K562 (cell line): ENCODE results near the gene TYW5. TPM values are rescaled to one million over a fixed set of nuclear protein-coding genes. Genes with fewer than 3 reads are reported as not detected.

Experiments
- ATAC-seq: fragments of 200-7000 bp; cut with Tn5 transposase; 3 replicates; pipeline ENCODE4 v1.9.1; 2020; ENCODE audit warnings: moderate library complexity
- BruUV-seq: library from RNA; stranded (reverse); fragments of 400-500 nt; replicated peaks from 2 replicates; lab custom pipeline; 2021; lab: Mats Ljungman, UMichigan
- CTCF ChIA-PET: fragments of 300-600 bp; formaldehyde crosslinking; extraction: SDS; loops from one replicate; lab custom pipeline; 2021; ENCODE audit warnings: low intra/inter-chr PET ratio; lab: Yijun Ruan, JAX
- POLR2A ChIA-PET: fragments of 300-600, 350-650 bp; sonication (Branson Sonifier 250); formaldehyde crosslinking; extraction: SDS; loops from one replicate; lab custom pipeline; 2021; ENCODE audit warnings: antibody characterized with exemption, inconsistent platforms; lab: Yijun Ruan, JAX
- DNase-seq, 4 experiments: peaks; one replicate each; pipeline versions ENCODE4 v3.0.0 to v3.0.0-alpha.2; 2011 to 2018; ENCODE audit warnings: low spot score in 3 of 4, mixed read lengths in 3 of 4; ENCODE audit errors: extremely low read depth in 1 of 4
- FAIRE-seq: peaks from 2 replicates; lab custom pipeline; 2011; peaks lifted over from hg19 to GRCh38; lab: Jason Lieb, UNC
- H2AFZ ChIP-seq: 2 replicates; pipeline ENCODE4 v1.6.0; 2011; ENCODE audit warnings: low read depth, low read length, control low read depth, inconsistent platforms
- H3K27ac ChIP-seq: fragments of 200-600 bp; 3 replicates; pipeline ENCODE4 v1.8.0; 2011; ENCODE audit warnings: low read depth, mild to moderate bottlenecking, control low read depth, inconsistent platforms, low read length, moderate library complexity, mixed read lengths; ENCODE audit errors: extremely low read depth
- H3K27me3 ChIP-seq, 2 experiments: fragments of 300-600 bp in 1 of 2; 2 replicates in 1 of 2; 3 replicates in 1 of 2; pipeline versions ENCODE4 v1.6.0 to v1.8.0; 2011; ENCODE audit warnings: inconsistent platforms in 2 of 2, low read length in 2 of 2, mild to moderate bottlenecking in 1 of 2, mixed read lengths in 1 of 2, moderate library complexity in 1 of 2; ENCODE audit not compliant: control insufficient read depth in 2 of 2, insufficient read depth in 2 of 2
- H3K36me3 ChIP-seq: fragments of 300-600 bp; 3 replicates; pipeline ENCODE4 v1.8.0; 2011; ENCODE audit warnings: mild to moderate bottlenecking, low read length, inconsistent platforms; ENCODE audit not compliant: control insufficient read depth, insufficient read depth
- H3K4me1 ChIP-seq, 2 experiments: fragments of 200-600 bp in 1 of 2; replicated peaks in 1 of 2; 2 replicates in 1 of 2; 3 replicates in 1 of 2; pipeline versions ENCODE4 v1.5.1 to v1.8.0; 2011; ENCODE audit warnings: inconsistent platforms in 2 of 2, low read length in 2 of 2, mild to moderate bottlenecking in 1 of 2, mixed read lengths in 1 of 2, moderate library complexity in 1 of 2; ENCODE audit not compliant: control insufficient read depth in 2 of 2, insufficient read depth in 2 of 2
- H3K4me2 ChIP-seq: 2 replicates; pipeline ENCODE4 v1.6.1; 2011; ENCODE audit warnings: low read length, control low read depth, inconsistent platforms, mixed read lengths; ENCODE audit not compliant: insufficient read depth
- H3K4me3 ChIP-seq: fragments of 200-600 bp; sonication (generic), shearing (Covaris generic); 2 replicates; pipeline ENCODE4 v1.5.1; 2016; ENCODE audit warnings: control low read depth, inconsistent platforms
- H3K79me2 ChIP-seq: fragments of 200-600 bp; 3 replicates; pipeline ENCODE4 v1.8.0; 2011; ENCODE audit warnings: low read length, inconsistent platforms; ENCODE audit not compliant: control insufficient read depth, insufficient read depth
- H3K9ac ChIP-seq, 2 experiments: 2 replicates each; pipeline versions ENCODE4 v1.6.0 to v1.6.1; 2011; ENCODE audit warnings: low read depth in 2 of 2, low read length in 2 of 2, control low read depth in 1 of 2, inconsistent platforms in 1 of 2, mild to moderate bottlenecking in 1 of 2, mixed read lengths in 1 of 2; ENCODE audit not compliant: insufficient read depth in 1 of 2
- H3K9me1 ChIP-seq: one replicate; pipeline ENCODE4 v1.6.0; 2011; ENCODE audit warnings: inconsistent platforms, mild to moderate bottlenecking, low read length, moderate library complexity; ENCODE audit not compliant: control insufficient read depth, insufficient read depth
- H3K9me3 ChIP-seq: replicated peaks from 2 replicates; pipeline ENCODE4 v1.5.1; 2011; ENCODE audit warnings: low read depth, low read length, inconsistent platforms; ENCODE audit not compliant: control insufficient read depth, insufficient read depth
- H4K20me1 ChIP-seq: replicated peaks from 2 replicates; pipeline ENCODE4 v1.6.1; 2011; ENCODE audit warnings: low read length, inconsistent platforms, mixed read lengths; ENCODE audit not compliant: control insufficient read depth, insufficient read depth
- CREB1 ChIP-seq, 2 experiments: sonication (generic) in 1 of 2; formaldehyde crosslinking in 1 of 2; IDR thresholded peaks; 2 replicates each; pipeline versions ENCODE4 v1.6.1 to v1.8.0; 2012 to 2022; ENCODE audit warnings: inconsistent platforms in 1 of 2, mild to moderate bottlenecking in 1 of 2, missing genetic modification reagents in 1 of 2, moderate library complexity in 1 of 2
- KLF13 ChIP-seq: fragments of 450-650 bp; IDR thresholded peaks from 2 replicates; pipeline ENCODE4 v1.6.1; 2016; ENCODE audit warnings: missing genetic modification characterization, low read depth, mild to moderate bottlenecking, missing compliant biosample characterization, moderate library complexity, borderline replicate concordance
- MAFF ChIP-seq: IDR thresholded peaks from 2 replicates; pipeline ENCODE4 v1.6.1; 2012; ENCODE audit warnings: low read length, improper control_type of control experiment
- MED1 ChIP-seq: sonication (generic); formaldehyde crosslinking; IDR thresholded peaks from 2 replicates; pipeline ENCODE4 v1.8.1; 2023; ENCODE audit warnings: missing genetic modification reagents, borderline replicate concordance
- MEIS2 ChIP-seq: fragments of 450-650 bp; IDR thresholded peaks from 2 replicates; pipeline ENCODE4 v1.6.1; 2014; ENCODE audit warnings: mild to moderate bottlenecking; ENCODE audit not compliant: partially characterized antibody
- MXI1 ChIP-seq: IDR thresholded peaks from 2 replicates; pipeline ENCODE4 v1.6.1; 2011; ENCODE audit warnings: low read depth, mild to moderate bottlenecking, improper control_type of control experiment, low read length
- NEUROD1 ChIP-seq: fragments of 150-350 bp; IDR thresholded peaks from 2 replicates; pipeline ENCODE4 v1.6.1; 2014; ENCODE audit warnings: borderline replicate concordance, low read length, low read depth; ENCODE audit not compliant: partially characterized antibody
- NR2F6 ChIP-seq: fragments of 450-650 bp; formaldehyde crosslinking; IDR thresholded peaks from 2 replicates; pipeline ENCODE4 v1.4.0; 2020; ENCODE audit warnings: mild to moderate bottlenecking
- NUFIP1 ChIP-seq: fragments of 450-650 bp; IDR thresholded peaks from 2 replicates; pipeline ENCODE4 v1.6.1; 2018; ENCODE audit not compliant: partially characterized antibody
- SMAD3 ChIP-seq: fragments of 450-650 bp; formaldehyde crosslinking; conservative IDR thresholded peaks from 2 replicates; pipeline ENCODE4 v1.4.0; 2020; ENCODE audit warnings: mild to moderate bottlenecking
- TFAM ChIP-seq: fragments of 250-450 bp; sonication (Bioruptor Pico); conservative IDR thresholded peaks from 2 replicates; pipeline ENCODE4 v1.5.0; 2021; ENCODE audit warnings: mild to moderate bottlenecking, moderate library complexity
- ZBTB17 ChIP-seq: fragments of 450-650 bp; formaldehyde crosslinking; IDR thresholded peaks from 2 replicates; pipeline ENCODE4 v1.4.0; 2020; ENCODE audit warnings: mild to moderate bottlenecking
- ZKSCAN3 ChIP-seq: fragments of 250-450 bp; sonication (Bioruptor Pico); IDR thresholded peaks from 2 replicates; pipeline ENCODE4 v1.4.0; 2020
- ZNF76 ChIP-seq: fragments of 250-450 bp; sonication (Bioruptor Pico); IDR thresholded peaks from 2 replicates; pipeline ENCODE4 v1.4.0; 2020; ENCODE audit warnings: mild to moderate bottlenecking, moderate library complexity, borderline replicate concordance
- WGBS: fragments of 100-300 bp; shearing (Covaris generic); methylation state at CpG from one replicate; pipeline ENCODE4 v1.1.6; 2016; ENCODE audit warnings: low coverage, mixed read lengths; ENCODE audit not compliant: insufficient coverage; ENCODE audit errors: missing lambda C conversion rate; 5-methylcytosine and 5-hydroxymethylcytosine counted together
- in situ Hi-C: fragments of 300-500 bp; cut with MboI; formaldehyde crosslinking; loops from 4 replicates; pipeline ENCODE4 v1.15.0; 2018; ENCODE audit warnings: inconsistent platforms, mixed read lengths
- intact Hi-C: fragments of 100-400 bp; cut with micrococcal nuclease; formaldehyde crosslinking; loops from 2 replicates; pipeline ENCODE4 v1.14.2; 2022
- polyA plus RNA-seq, 8 experiments: library from polyadenylated mRNA; depleted of rRNA in 4 of 8; stranded (reverse) in 5 of 8; unstranded in 3 of 8; fragments of >200 nt; fragmentation: Nextera tagmentation in 2 of 8; fragmentation: Illumina TruSeq in 1 of 8; extraction: Ambion mirVana in 2 of 8; extraction: Trizol in 1 of 8; gene quantifications; 2 replicates each; pipeline versions ENCODE4 v1.2.1 to v1.2.3, GENCODE V29; 2011 to 2014; ENCODE audit warnings: inconsistent platforms in 1 of 8, missing spikeins in 1 of 8
- total RNA-seq, 7 experiments: library from RNA; depleted of rRNA in 6 of 7; stranded (reverse); fragments of >200 nt in 6 of 7; fragmentation: Illumina TruSeq in 2 of 7; extraction: Trizol in 2 of 7; gene quantifications; 2 replicates each; pipeline versions ENCODE4 v1.2.1 to v1.2.3, GENCODE V29; 2011 to 2021; ENCODE audit warnings: low replicate concordance in 1 of 7
- TF ChIP-seq, protein P1 (sequence below): fragments of 250-450 bp; sonication (Bioruptor Pico); IDR thresholded peaks from 2 replicates; pipeline ENCODE4 v1.5.0; 2020; ENCODE audit warnings: mild to moderate bottlenecking
- TF ChIP-seq, protein P2 (sequence below), 2 experiments: IDR thresholded peaks in 1 of 2; conservative IDR thresholded peaks in 1 of 2; 2 replicates each; pipeline ENCODE4 v1.6.1; 2016; ENCODE audit warnings: low read depth in 2 of 2, mild to moderate bottlenecking in 1 of 2, missing compliant biosample characterization in 1 of 2, missing genetic modification characterization in 1 of 2, moderate library complexity in 1 of 2

The TYW5 gene
- total and polyA plus RNA-seq, 9 of the 15 experiments (the other 6 are each of a cell fraction or from before 2014, with no cell fraction given): 3.6 to 7.7 (median 4.6) TPM

GRCh38 chr2:199982126-199982843, 27.0 kb upstream of the TYW5 start:
- Histone ChIP-seq H3K36me3 (no peaks in the 10 kb centered on the region), H3K27me3 (no peaks in the 10 kb centered on the region), H3K4me1 (peaks cover 0 to 3% of the 10 kb centered on the region in 2 experiments; a peak in 2 of 5 replicates), H3K9me3 (no peaks in the 10 kb centered on the region; the same call in 1 of the 2 replicates), H3K4me3 (no peak overlapping the region), H3K4me2 (no peak overlapping the region), H3K79me2 (no peaks in the 10 kb centered on the region), H2AFZ (no peak overlapping the region), H4K20me1 (no peaks in the 10 kb centered on the region), H3K27ac (no peak overlapping the region), H3K9ac (no peak overlapping the region; a peak in 1 of 4 replicates), H3K9me1 (no peaks in the 10 kb centered on the region)
- in situ Hi-C loops: no loop called here
- WGBS: 12% methylated on average over 4 of the region's 5 CpGs
- ChIA-PET CTCF (no interaction called here), POLR2A (interaction anchor here (0.6 kb wide), 1 partner anchor 11 kb away, joined by 3 read pairs; no protein-coding TSS in a partner anchor)
- intact Hi-C loops: loop anchor here (10.0 kb wide), 3 partner anchors 213 to 613 kb away; no protein-coding TSS in a partner anchor
- no peak for ATAC-seq
- no peak for DNase-seq
- no TSS peak for BruUV-seq
- no peak for FAIRE-seq
- TF ChIP-seq, protein P1, sequence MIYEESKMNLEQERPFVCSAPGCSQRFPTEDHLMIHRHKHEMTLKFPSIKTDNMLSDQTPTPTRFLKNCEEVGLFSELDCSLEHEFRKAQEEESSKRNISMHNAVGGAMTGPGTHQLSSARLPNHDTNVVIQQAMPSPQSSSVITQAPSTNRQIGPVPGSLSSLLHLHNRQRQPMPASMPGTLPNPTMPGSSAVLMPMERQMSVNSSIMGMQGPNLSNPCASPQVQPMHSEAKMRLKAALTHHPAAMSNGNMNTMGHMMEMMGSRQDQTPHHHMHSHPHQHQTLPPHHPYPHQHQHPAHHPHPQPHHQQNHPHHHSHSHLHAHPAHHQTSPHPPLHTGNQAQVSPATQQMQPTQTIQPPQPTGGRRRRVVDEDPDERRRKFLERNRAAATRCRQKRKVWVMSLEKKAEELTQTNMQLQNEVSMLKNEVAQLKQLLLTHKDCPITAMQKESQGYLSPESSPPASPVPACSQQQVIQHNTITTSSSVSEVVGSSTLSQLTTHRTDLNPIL (CRISPR knock-in tag): no peak
- TF ChIP-seq MXI1 (no peak), SMAD3 (CRISPR knock-in tag) (no peak), NR2F6 (CRISPR knock-in tag) (no peak), MED1 (no peak), ZNF76 (CRISPR knock-in tag) (no peak), CREB1 (IDR thresholded peaks at IDR 0.05) (no peak), CREB1 (CRISPR knock-in tag; IDR thresholded peaks at IDR 0.05) (no peak), NUFIP1 (no peak), KLF13 (tag) (no peak), NEUROD1 (no peak), TFAM (CRISPR knock-in tag) (no peak), MAFF (no peak), ZBTB17 (CRISPR knock-in tag) (no peak), MEIS2 (no peak), ZKSCAN3 (CRISPR knock-in tag) (no peak)
- TF ChIP-seq, protein P2, sequence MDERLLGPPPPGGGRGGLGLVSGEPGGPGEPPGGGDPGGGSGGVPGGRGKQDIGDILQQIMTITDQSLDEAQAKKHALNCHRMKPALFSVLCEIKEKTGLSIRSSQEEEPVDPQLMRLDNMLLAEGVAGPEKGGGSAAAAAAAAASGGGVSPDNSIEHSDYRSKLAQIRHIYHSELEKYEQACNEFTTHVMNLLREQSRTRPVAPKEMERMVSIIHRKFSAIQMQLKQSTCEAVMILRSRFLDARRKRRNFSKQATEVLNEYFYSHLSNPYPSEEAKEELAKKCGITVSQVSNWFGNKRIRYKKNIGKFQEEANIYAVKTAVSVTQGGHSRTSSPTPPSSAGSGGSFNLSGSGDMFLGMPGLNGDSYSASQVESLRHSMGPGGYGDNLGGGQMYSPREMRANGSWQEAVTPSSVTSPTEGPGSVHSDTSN (CRISPR knock-in tag; IDR thresholded peaks at IDR 0.05; ENCODE audit: low read depth): no peak
- TF ChIP-seq, protein P2 (tag; conservative IDR thresholded peaks at IDR 0.05; ENCODE audit: low read depth): no peak
- TF ChIP-seq, all 486 proteins: peak for 0
